ENCODE data around the gene PGPEP1. TPM values are rescaled to one million over a fixed set of nuclear protein-coding genes. Genes with fewer than 3 reads are reported as not detected.
"Not testable (repeated sequence)": the region's sequence is repeated elsewhere in the genome, so short reads cannot be mapped to it uniquely, and the experiment has no call there.

PGPEP1 gene
- total RNA-seq, 1 donor from 2014 or later: 12.6 TPM

GRCh38 chr19:18357041-18357440, 16.6 kb downstream of the PGPEP1 start:
- DNase-seq (ENCODE audit: low read depth): no peak
- no peaks in the 10 kb centered on the region for H3K27me3 ChIP-seq (ENCODE audit: control insufficient read depth, insufficient read depth, low read length)
- TF ChIP-seq CTCF (IDR thresholded peaks at IDR 0.05; ENCODE audit: insufficient read depth, low read length, severe bottlenecking): no peak
- H3K36me3 ChIP-seq (ENCODE audit: control insufficient read depth, insufficient read depth, low read length): peaks cover 1% of the 10 kb centered on the region
- no peak overlapping the region for H3K4me3 ChIP-seq (ENCODE audit: low read depth, low read length)
- no peak for FAIRE-seq

GRCh38 chr19:18361646-18362045, 21.2 kb downstream of the PGPEP1 start:
- H3K4me3 ChIP-seq (ENCODE audit: low read depth, low read length): no peak overlapping the region
- peaks cover 1% of the 10 kb centered on the region for H3K36me3 ChIP-seq (ENCODE audit: control insufficient read depth, insufficient read depth, low read length)
- FAIRE-seq (no peak), DNase-seq (ENCODE audit: low read depth) (no peak)
- no peak for TF ChIP-seq CTCF (IDR thresholded peaks at IDR 0.05; ENCODE audit: insufficient read depth, low read length, severe bottlenecking)
- H3K27me3 ChIP-seq (ENCODE audit: control insufficient read depth, insufficient read depth, low read length): no peaks in the 10 kb centered on the region

- no peak overlapping the region for H3K4me3 ChIP-seq (ENCODE audit: low read depth, low read length)
- FAIRE-seq (no peak), DNase-seq (ENCODE audit: low read depth) (no peak)
- TF ChIP-seq CTCF (IDR thresholded peaks at IDR 0.05; ENCODE audit: insufficient read depth, low read length, severe bottlenecking): no peak
- H3K27me3 ChIP-seq (ENCODE audit: control insufficient read depth, insufficient read depth, low read length): no peaks in the 10 kb centered on the region
- H3K36me3 ChIP-seq (ENCODE audit: control insufficient read depth, insufficient read depth, low read length): no peaks in the 10 kb centered on the region
These were observed 22.6 kb downstream of the PGPEP1 start for GRCh38 chr19:18362934-18363542.

- no peaks in the 10 kb centered on the region for H3K27me3 ChIP-seq (ENCODE audit: control insufficient read depth, insufficient read depth, low read length)
- TF ChIP-seq CTCF (IDR thresholded peaks at IDR 0.05; ENCODE audit: insufficient read depth, low read length, severe bottlenecking): no peak
- H3K4me3 ChIP-seq (ENCODE audit: low read depth, low read length): no peak overlapping the region
- no peak for FAIRE-seq
- DNase-seq (ENCODE audit: low read depth): no peak
- H3K36me3 ChIP-seq (ENCODE audit: control insufficient read depth, insufficient read depth, low read length): no peaks in the 10 kb centered on the region
These were observed 23.4 kb downstream of the PGPEP1 start for GRCh38 chr19:18363787-18364186.

GRCh38 chr19:18364277-18364825, 24.0 kb downstream of the PGPEP1 start:
- not testable (repeated sequence) for H3K27me3 ChIP-seq (ENCODE audit: control insufficient read depth, insufficient read depth, low read length); FAIRE-seq; DNase-seq (ENCODE audit: low read depth); H3K36me3 ChIP-seq (ENCODE audit: control insufficient read depth, insufficient read depth, low read length); H3K4me3 ChIP-seq (ENCODE audit: low read depth, low read length)

GRCh38 chr19:18364826-18365528, 24.6 kb downstream of the PGPEP1 start:
- FAIRE-seq (peak; percentile 28), DNase-seq (ENCODE audit: low read depth) (peak; percentile 96)
- Histone ChIP-seq H3K36me3 (ENCODE audit: control insufficient read depth, insufficient read depth, low read length) (no peaks in the 10 kb centered on the region), H3K4me3 (ENCODE audit: low read depth, low read length) (no peak overlapping the region), H3K27me3 (ENCODE audit: control insufficient read depth, insufficient read depth, low read length) (no peaks in the 10 kb centered on the region)
- TF ChIP-seq CTCF (IDR thresholded peaks at IDR 0.05; ENCODE audit: insufficient read depth, low read length, severe bottlenecking): no peak
